Measurements from ENCODE around the gene LEMD3.

The LEMD3 gene

DNA sequence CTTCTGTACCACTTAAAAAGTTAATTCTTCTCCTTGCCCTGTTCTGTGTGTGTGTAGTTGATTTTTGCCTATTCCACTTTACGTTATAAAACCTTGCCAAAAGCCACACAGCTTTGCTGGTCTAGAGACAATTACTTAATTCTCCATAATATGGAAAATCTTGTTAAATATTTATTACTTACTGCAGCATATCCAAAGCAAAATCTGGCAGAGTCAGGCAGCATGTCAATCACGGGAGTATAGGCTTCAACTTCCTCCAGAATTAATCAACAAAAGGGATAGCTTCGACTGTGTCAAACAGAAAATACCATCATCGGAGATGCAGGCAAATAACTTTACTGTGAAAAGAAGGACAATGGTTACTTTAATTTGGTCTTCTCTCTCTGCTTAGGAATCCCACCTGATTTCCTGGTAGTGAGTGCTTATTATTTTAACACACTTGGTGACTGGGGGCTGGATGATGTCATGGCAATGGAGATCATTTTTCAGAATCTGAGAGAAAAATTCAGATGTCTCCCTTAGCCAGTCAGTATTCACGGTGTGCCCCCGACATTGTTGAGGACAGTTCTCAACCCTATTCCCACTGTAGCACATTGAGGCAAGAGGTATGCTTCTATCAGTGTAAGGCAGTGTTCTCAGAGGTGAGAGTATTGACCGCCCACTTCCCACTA, 105.4 kb downstream of the LEMD3 start:
- Mint-ChIP-seq H3K4me1 (peaks cover 5% of the 10 kb centered on the region), H3K27me3 (ENCODE audit: low read depth) (peaks cover 5% of the 10 kb centered on the region), H3K9me3 (no peaks in the 10 kb centered on the region), H3K4me3 (no peak overlapping the region), H3K27ac (no peak overlapping the region), H3K36me3 (ENCODE audit: low read depth) (no peaks in the 10 kb centered on the region)
- TF ChIP-seq CTCF (IDR thresholded peaks at IDR 0.05; ENCODE audit: unreplicated experiment in 3 of 3), result no peak

DNA sequence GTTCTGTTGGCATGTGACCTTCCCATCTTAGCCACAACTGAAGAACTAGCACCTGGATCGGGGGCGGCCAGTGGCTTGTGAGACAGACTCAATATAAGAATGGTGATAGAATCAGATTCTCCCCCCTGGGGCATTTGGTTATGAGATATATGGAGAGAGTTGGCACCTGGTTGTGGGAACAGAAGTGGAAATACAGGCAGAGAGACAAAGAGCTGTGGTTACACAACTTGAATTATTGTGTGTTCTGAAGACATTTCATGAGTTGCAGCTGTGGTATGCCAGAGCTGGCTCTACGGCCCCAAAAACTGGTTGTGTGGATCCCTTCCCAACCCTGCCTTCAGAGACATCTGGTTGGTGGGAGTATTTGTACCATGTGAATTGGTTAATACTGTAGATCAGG, 106.2 kb downstream of the LEMD3 start:
- TF ChIP-seq CTCF (IDR thresholded peaks at IDR 0.05; ENCODE audit: unreplicated experiment in 3 of 3), result no peak

DNA sequence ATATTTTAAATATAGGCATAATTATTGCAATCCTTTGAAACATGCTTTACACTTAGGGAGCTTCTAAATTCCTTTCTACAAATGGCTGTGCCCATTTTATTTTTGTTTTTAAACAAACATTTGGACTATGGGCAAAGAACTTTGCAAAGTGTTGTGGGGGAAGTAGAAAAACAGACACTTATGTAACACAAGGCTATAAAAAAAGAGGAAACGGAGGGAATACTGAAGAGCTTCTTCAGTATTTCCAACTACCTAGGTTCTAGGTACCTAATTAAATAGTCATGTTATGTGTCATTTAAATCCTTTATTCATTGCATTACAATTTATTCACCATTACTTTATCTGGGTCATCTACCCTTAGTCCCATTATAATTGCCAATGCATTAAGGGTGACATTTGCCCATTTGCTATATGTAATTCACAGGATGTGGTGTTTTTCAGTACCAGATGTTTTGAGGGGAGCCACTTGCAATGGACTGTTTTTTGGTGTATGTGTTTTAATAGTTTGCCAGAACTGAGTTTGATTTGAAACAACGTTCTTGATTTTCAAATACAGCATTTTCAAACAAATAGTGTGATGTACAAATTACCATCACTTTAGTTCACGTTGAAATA, 107.6 kb downstream of the LEMD3 start:
- TF ChIP-seq CTCF (IDR thresholded peaks at IDR 0.05; ENCODE audit: unreplicated experiment in 3 of 3), result no peak
- Mint-ChIP-seq H3K4me3 (peak overlapping the region; percentile 51 to 63 (median 62)), H3K27me3 (ENCODE audit: low read depth) (peaks cover 5% of the 10 kb centered on the region), H3K36me3 (ENCODE audit: low read depth) (no peaks in the 10 kb centered on the region), H3K4me1 (peaks cover 10% of the 10 kb centered on the region), H3K27ac (no peak overlapping the region), H3K9me3 (no peaks in the 10 kb centered on the region)

More for the DNA sequence above, 106.2 kb downstream of the LEMD3 start:
- Mint-ChIP-seq H3K36me3 (ENCODE audit: low read depth) (no peaks in the 10 kb centered on the region), H3K4me3 (peak overlapping the region in 2 of 3 experiments; percentile 15 to 47), H3K27me3 (ENCODE audit: low read depth) (peaks cover 5% of the 10 kb centered on the region), H3K27ac (no peak overlapping the region), H3K4me1 (peaks cover 10% of the 10 kb centered on the region), H3K9me3 (no peaks in the 10 kb centered on the region)

GRCh38 chr12:65277994-65278575, 108.7 kb downstream of the LEMD3 start:
- H3K27me3 Mint-ChIP-seq (ENCODE audit: low read depth), result peaks cover 5% of the 10 kb centered on the region
- peak overlapping the region in 2 of 3 experiments; percentile 58 to 81 for H3K27ac Mint-ChIP-seq
- no peaks in the 10 kb centered on the region for H3K9me3 Mint-ChIP-seq
- peaks cover 10% of the 10 kb centered on the region for H3K4me1 Mint-ChIP-seq
- no peaks in the 10 kb centered on the region for H3K36me3 Mint-ChIP-seq (ENCODE audit: low read depth)
- TF ChIP-seq CTCF (IDR thresholded peaks at IDR 0.05; ENCODE audit: unreplicated experiment in 3 of 3), result no peak
- H3K4me3 Mint-ChIP-seq, result peak overlapping the region; percentile 78 to 88 (median 85)

- peak in 1 of 3 experiments; percentile 28 for TF ChIP-seq CTCF (IDR thresholded peaks at IDR 0.05; ENCODE audit: unreplicated experiment in 3 of 3)
- Mint-ChIP-seq H3K36me3 (ENCODE audit: low read depth) (no peaks in the 10 kb centered on the region), H3K27ac (peak within 1 kb of the TSS in 2 of 3 experiments; percentile 58 to 81), H3K27me3 (ENCODE audit: low read depth) (peaks cover 5% of the 10 kb centered on the region), H3K4me1 (peaks cover 10% of the 10 kb centered on the region), H3K9me3 (no peaks in the 10 kb centered on the region), H3K4me3 (peak within 1 kb of the TSS; percentile 78 to 90 (median 87))
These were observed 109.4 kb downstream of the LEMD3 start, which contains the start of gene MSRB3 for GRCh38 chr12:65278576-65279368. TSS of gene MSRB3 (plus strand) at chr12:65278683. CDS start at chr12:65308580, 29,897 bp downstream.
